ENCODE results near the gene SHFL.

The SHFL gene

GRCh38 chr19:10087296-10088061 is 1.4 kb downstream of the SHFL start:
- DNase-seq (ENCODE audit: low spot score) = no peak

- DNase-seq (ENCODE audit: low spot score) = no peak
Measured at GRCh38 chr19:10088949-10089554, 2.9 kb downstream of the SHFL start.

GRCh38 chr19:10089801-10090375 is 3.8 kb downstream of the SHFL start:
- no peak for DNase-seq (ENCODE audit: low spot score)

GRCh38 chr19:10091370-10091687 is 5.2 kb downstream of the SHFL start:
- DNase-seq (ENCODE audit: low spot score) = no peak

GRCh38 chr19:10091895-10092641 is 6.0 kb downstream of the SHFL start:
- no peak for DNase-seq (ENCODE audit: low spot score)

GRCh38 chr19:10092648-10093294 is 6.7 kb downstream of the SHFL start:
- DNase-seq (ENCODE audit: low spot score) = no peak

GRCh38 chr19:10093295-10094186 is 7.4 kb downstream of the SHFL start:
- DNase-seq (ENCODE audit: low spot score) = no peak

GRCh38 chr19:10095622-10095947 is 9.5 kb downstream of the SHFL start:
- no peak for DNase-seq (ENCODE audit: low spot score)

GRCh38 chr19:10095948-10096614 is 10.0 kb downstream of the SHFL start:
- DNase-seq (ENCODE audit: low spot score) = peak; percentile 97

- DNase-seq (ENCODE audit: low spot score) = no peak
Measured at GRCh38 chr19:10096615-10096963, 10.5 kb downstream of the SHFL start.

- no peak for DNase-seq (ENCODE audit: low spot score)
Measured at GRCh38 chr19:10100163-10100785, 14.2 kb downstream of the SHFL start.

GRCh38 chr19:10102787-10103236 is 16.7 kb downstream of the SHFL start:
- DNase-seq (ENCODE audit: low spot score) = no peak

- DNase-seq (ENCODE audit: low spot score) = no peak
Measured at GRCh38 chr19:10104130-10104513, 18.0 kb downstream of the SHFL start.

GRCh38 chr19:10104665-10105508 is 18.8 kb downstream of the SHFL start:
- DNase-seq (ENCODE audit: low spot score) = no peak

- DNase-seq (ENCODE audit: low spot score) = no peak
Measured at GRCh38 chr19:10105509-10106099, 19.5 kb downstream of the SHFL start.

- peak; percentile 98 for DNase-seq (ENCODE audit: low spot score)
Measured at GRCh38 chr19:10106100-10106936, 20.2 kb downstream of the SHFL start, which contains the start of gene PPAN. Gene PPAN (plus strand): TSS chr19:10106362. CDS start chr19:10106395, 33 bp downstream.

GRCh38 chr19:10107254-10107653 is 21.1 kb downstream of the SHFL start:
- no peak for DNase-seq (ENCODE audit: low spot score)

GRCh38 chr19:10107817-10108367 is 21.8 kb downstream of the SHFL start:
- DNase-seq (ENCODE audit: low spot score) = no peak
